CD14-positive monocyte (primary cell): ENCODE data around the gene ZNF224. TPM values are rescaled to one million over a fixed set of nuclear protein-coding genes. Genes with fewer than 3 reads are reported as not detected.
A peak's percentile ranks its signal among the peaks of the same experiment; 100 is the strongest.

ENCODE experiments used
- DNase-seq, 3 donors: peaks; one replicate each; pipeline ENCODE4 v3.0.0-alpha.2; 2011 to 2022
- H2AFZ ChIP-seq: 2 replicates; pipeline ENCODE4 v1.6.0; 2012; ENCODE audit warnings: mild to moderate bottlenecking, low read depth, low read length, inconsistent platforms; ENCODE audit not compliant: insufficient read depth, poor library complexity, severe bottlenecking
- H3K27ac ChIP-seq, 2 donors: 1 replicate in 1 of 2; 2 replicates in 1 of 2; pipeline ENCODE4 v1.5.1; 2012 to 2013; ENCODE audit warnings: low read length in 2 of 2, control low read depth in 1 of 2, inconsistent platforms in 1 of 2, low read depth in 1 of 2, mild to moderate bottlenecking in 1 of 2
- H3K27me3 ChIP-seq, 2 donors: one replicate each; pipeline versions ENCODE4 v1.6.0 to v1.6.1; 2011 to 2013; ENCODE audit warnings: low read length in 2 of 2; ENCODE audit not compliant: control insufficient read depth in 2 of 2, insufficient read depth in 2 of 2
- H3K36me3 ChIP-seq, 2 donors: replicated peaks in 1 of 2; 1 replicate in 1 of 2; 2 replicates in 1 of 2; pipeline versions ENCODE4 v1.5.1 to v1.6.1; 2012 to 2013; ENCODE audit warnings: low read length in 2 of 2, control low read depth in 1 of 2, inconsistent platforms in 1 of 2, mild to moderate bottlenecking in 1 of 2; ENCODE audit not compliant: insufficient read depth in 2 of 2, control insufficient read depth in 1 of 2
- H3K4me1 ChIP-seq, 2 donors: 1 replicate in 1 of 2; 2 replicates in 1 of 2; pipeline versions ENCODE4 v1.5.1 to v1.6.1; 2012 to 2013; ENCODE audit warnings: low read length in 2 of 2, control low read depth in 1 of 2, inconsistent platforms in 1 of 2, mild to moderate bottlenecking in 1 of 2, moderate library complexity in 1 of 2; ENCODE audit not compliant: insufficient read depth in 2 of 2, control insufficient read depth in 1 of 2
- H3K4me2 ChIP-seq: replicated peaks from 2 replicates; pipeline ENCODE3; 2012; ENCODE audit warnings: low read length, moderate library complexity, mild to moderate bottlenecking; ENCODE audit not compliant: poor library complexity, severe bottlenecking; ENCODE audit errors: extremely low read depth
- H3K4me3 ChIP-seq, 3 experiments: fragments of 200-600 bp in 1 of 3; sonication (generic) in 1 of 3; replicated peaks in 1 of 3; 1 replicate in 2 of 3; 2 replicates in 1 of 3; pipeline ENCODE4 v1.5.1; 2011 to 2013; ENCODE audit warnings: low read length in 3 of 3, mild to moderate bottlenecking in 3 of 3, control low read depth in 2 of 3, low read depth in 2 of 3, inconsistent platforms in 1 of 3, moderate library complexity in 1 of 3
- H3K79me2 ChIP-seq: 2 replicates; pipeline ENCODE4 v1.6.0; 2012; ENCODE audit warnings: mild to moderate bottlenecking, control low read depth, inconsistent platforms, low read length, moderate library complexity; ENCODE audit not compliant: insufficient read depth
- H3K9ac ChIP-seq: 2 replicates; pipeline ENCODE4 v1.6.0; 2017; ENCODE audit warnings: low read length, mild to moderate bottlenecking; ENCODE audit not compliant: insufficient read depth, poor library complexity, severe bottlenecking
- H3K9me3 ChIP-seq, 2 donors: replicated peaks in 1 of 2; 1 replicate in 1 of 2; 2 replicates in 1 of 2; pipeline versions ENCODE4 v1.5.1 to v1.6.1; 2012 to 2013; ENCODE audit warnings: low read length in 2 of 2, control low read depth in 1 of 2; ENCODE audit not compliant: control insufficient read depth in 1 of 2, insufficient read depth in 1 of 2
- H4K20me1 ChIP-seq: 2 replicates; pipeline ENCODE4 v1.6.0; 2012; ENCODE audit warnings: mild to moderate bottlenecking, low read length, control low read depth, moderate library complexity; ENCODE audit not compliant: insufficient read depth
- H3K27ac Mint-ChIP-seq, 7 donors: one replicate each; pipeline ENCODE4 v1.8.0; 2020; ENCODE audit warnings: mild to moderate bottlenecking in 7 of 7, mixed read lengths in 7 of 7, moderate library complexity in 6 of 7, inconsistent platforms in 2 of 7
- H3K27me3 Mint-ChIP-seq, 3 donors: one replicate each; pipeline ENCODE4 v1.8.0; 2021 to 2022; ENCODE audit warnings: low read depth in 3 of 3, mild to moderate bottlenecking in 3 of 3, mixed read lengths in 3 of 3, moderate library complexity in 3 of 3, inconsistent platforms in 1 of 3
- H3K36me3 Mint-ChIP-seq, 2 donors: one replicate each; pipeline ENCODE4 v1.8.0; 2020; ENCODE audit warnings: mixed read lengths in 2 of 2, inconsistent platforms in 1 of 2, mild to moderate bottlenecking in 1 of 2
- H3K4me1 Mint-ChIP-seq: one replicate; pipeline ENCODE4 v1.8.0; 2020; ENCODE audit warnings: mild to moderate bottlenecking, mixed read lengths
- H3K4me3 Mint-ChIP-seq, 2 donors: one replicate each; pipeline ENCODE4 v1.8.0; 2020; ENCODE audit warnings: mild to moderate bottlenecking in 2 of 2, mixed read lengths in 2 of 2, moderate library complexity in 1 of 2
- H3K9me3 Mint-ChIP-seq, 7 donors: one replicate each; pipeline ENCODE4 v1.8.0; 2020 to 2022; ENCODE audit warnings: mixed read lengths in 7 of 7, mild to moderate bottlenecking in 6 of 7, moderate library complexity in 6 of 7, inconsistent platforms in 2 of 7
- CTCF ChIP-seq: fragments of 200-600 bp; IDR thresholded peaks from one replicate; pipeline ENCODE4 v1.8.0; 2022; ENCODE audit warnings: antibody characterized with exemption, mild to moderate bottlenecking
- WGBS: methylation state at CpG from one replicate; pipeline ENCODE4 v1.1.5; 2013; ENCODE audit warnings: missing lambda C conversion rate; ENCODE audit not compliant: insufficient coverage; 5-methylcytosine and 5-hydroxymethylcytosine counted together
- intact Hi-C, 2 donors: fragments of 100-400 bp; cut with micrococcal nuclease; formaldehyde crosslinking; loops; one replicate each; pipeline versions ENCODE4 v1.15.0 to v1.15.1; 2023
- polyA minus RNA-seq: library from RNA; depleted of rRNA, polyadenylated mRNA; stranded (reverse); fragments of >200 nt; gene quantifications from 2 replicates; pipeline ENCODE4 v1.2.3, GENCODE V29; 2012
- polyA plus RNA-seq, 3 donors: library from polyadenylated mRNA; depleted of rRNA in 1 of 3; unstranded in 2 of 3; stranded (reverse) in 1 of 3; fragments of 300-500 nt in 2 of 3; fragments of >200 nt in 1 of 3; fragmentation: Illumina TruSeq in 2 of 3; gene quantifications; 1 replicate in 2 of 3; 2 replicates in 1 of 3; pipeline ENCODE4 v1.2.3, GENCODE V29; 2012 to 2021
- total RNA-seq, 12 experiments: library from RNA in 1 of 12; stranded (reverse) in 1 of 12; fragments of 120-200 nt in 1 of 12; gene quantifications; one replicate each; pipeline ENCODE4 v1.2.4 and lab custom pipeline; 2013 to 2026; ENCODE audit warnings: mixed read lengths in 6 of 12, inconsistent platforms in 1 of 12

ZNF224 gene
- total RNA-seq (2013) = 24.7 TPM
- polyA plus RNA-seq = 10 to 100 TPM in 1 of 3 donors, 1 to 10 TPM in 2; 2.9 to 30.1 (median 3.5) TPM
- 9.6 and 10.9 TPM in 2 replicates for polyA minus RNA-seq
- total RNA-seq (lab: John Stamatoyannopoulos, UW) = 6.7 to 26.3 (median 17.7) reads per million in 11 experiments

DNA sequence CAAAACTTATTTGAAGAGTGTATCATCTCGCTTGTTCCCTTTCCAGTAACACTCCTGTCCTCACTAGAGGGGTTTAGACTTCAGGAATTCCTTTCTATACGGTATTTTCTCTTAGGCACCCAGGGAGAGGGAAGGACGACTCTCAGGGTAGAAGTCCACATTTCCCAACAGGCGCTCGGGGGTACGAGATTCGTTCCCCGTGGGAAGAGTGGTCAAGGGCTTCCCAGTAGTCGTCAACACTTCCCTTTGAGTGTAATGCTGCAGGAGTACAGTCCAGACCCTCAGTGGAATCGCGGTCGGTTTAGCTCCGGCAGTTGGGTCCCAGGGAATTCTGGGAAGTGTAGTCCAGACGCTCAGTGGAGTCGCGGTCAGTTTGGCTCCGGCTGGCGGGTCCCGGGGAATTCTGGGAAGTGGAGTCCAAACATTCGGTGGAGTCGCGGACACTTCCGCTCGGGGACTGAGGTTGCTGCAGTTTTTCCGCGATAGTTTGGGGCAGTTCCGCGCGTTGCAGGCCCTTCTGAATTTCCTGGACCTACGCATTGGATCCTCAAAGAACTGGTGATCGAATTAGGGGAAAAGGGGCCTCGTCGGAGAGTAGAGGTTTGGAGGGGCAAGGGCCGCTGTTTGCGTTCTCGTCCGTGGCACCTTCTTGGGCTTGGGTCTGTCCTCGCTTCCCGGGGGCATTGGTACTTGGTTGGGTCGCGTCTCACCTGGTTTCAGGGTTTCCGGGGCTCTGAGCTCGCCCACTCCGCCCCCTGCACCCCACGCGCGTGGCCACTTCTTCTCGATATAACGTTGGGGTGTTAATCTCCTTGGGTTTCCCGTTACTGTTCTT is at the start of gene ZNF224:
Gene ZNF224, plus strand, starts transcription at position 431 of the 835 bp plus-strand sequence. CDS start 3,513 bp downstream, outside the sequence.
- Histone ChIP-seq H3K4me1 (peaks cover 5 to 13% of the 10 kb centered on the region in 2 donors), H4K20me1 (no peaks in the 10 kb centered on the region), H3K9me3 (peaks cover 0 to 3% of the 10 kb centered on the region in 2 donors), H3K79me2 (peaks cover 26% of the 10 kb centered on the region), H3K9ac (peak within 1 kb of the TSS; percentile 76), H3K27me3 (no peaks in the 10 kb centered on the region), H3K36me3 (peaks cover 23 to 28% of the 10 kb centered on the region in 2 donors), H2AFZ (peak within 1 kb of the TSS; percentile 97), H3K4me3 (peak within 1 kb of the TSS; percentile 40 to 99 (median 85)), H3K4me2 (peak within 1 kb of the TSS; percentile 89), H3K27ac (peak within 1 kb of the TSS; percentile 37 to 81)
- H3K4me3 Mint-ChIP-seq = peak within 1 kb of the TSS; percentile 97 to 99
- peaks cover 25 to 26% of the 10 kb centered on the region in 2 donors for H3K36me3 Mint-ChIP-seq
- DNase-seq = peak; percentile 78 to 86 (median 82)
- H3K27me3 Mint-ChIP-seq = peaks cover 2 to 3% (median 3%) of the 10 kb centered on the region in 3 donors
- intact Hi-C loops = loop anchor here (1.0 to 10.0 kb wide), 7 partner anchors 19 to 269 kb away; partner anchors contain the start of genes ZNF225 (in 2 of the 2), ZNF230 (in 2 of the 2), ZNF222 (in 1 of the 2) and ZNF283 (in 1 of the 2)
- H3K9me3 Mint-ChIP-seq = peaks cover 2 to 9% (median 5%) of the 10 kb centered on the region in 7 donors
- H3K27ac Mint-ChIP-seq = peak within 1 kb of the TSS; percentile 73 to 91 (median 81)
- H3K4me1 Mint-ChIP-seq = peaks cover 9% of the 10 kb centered on the region
- TF ChIP-seq CTCF = no peak
- WGBS = under 1% methylated on average over 42 of the region's 50 CpGs
